ENCODE results near the gene TFCP2.

TFCP2 gene

DNA sequence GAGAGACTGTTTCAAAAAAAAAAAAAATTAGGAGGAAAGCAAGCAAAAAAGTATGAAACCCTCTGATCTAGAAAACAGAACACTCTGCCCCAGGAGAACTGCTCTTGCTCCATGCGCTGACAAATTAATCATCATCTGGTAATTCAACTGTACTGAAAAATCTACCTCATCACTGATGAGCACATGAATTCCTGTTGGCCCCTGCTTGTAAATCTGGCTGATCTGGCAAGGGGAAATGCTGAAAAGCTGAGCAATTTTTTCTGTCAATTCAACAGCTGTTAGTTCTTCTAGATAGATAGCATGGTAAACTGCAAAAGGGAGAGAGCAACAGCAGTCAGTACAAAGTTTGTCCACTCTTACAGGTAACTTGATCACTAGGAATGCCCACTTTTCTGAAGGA is 74.3 kb downstream of the TFCP2 start:
- Histone ChIP-seq H3K4me3 (ENCODE audit: low read length, poor library complexity, severe bottlenecking) (no peak overlapping the region), H3K79me2 (ENCODE audit: insufficient read depth, low read length) (no peaks in the 10 kb centered on the region), H3K9me2 (replicated peaks; ENCODE audit: low read depth, low read length) (no peaks in the 10 kb centered on the region), H3K9ac (ENCODE audit: low read depth, low read length, poor library complexity, severe bottlenecking) (no peak overlapping the region), H3K9me3 (ENCODE audit: insufficient read depth, low read depth, low read length) (no peaks in the 10 kb centered on the region), H3K36me3 (ENCODE audit: insufficient read depth, low read length) (no peaks in the 10 kb centered on the region), H3K4me2 (ENCODE audit: low read depth, low read length, poor library complexity, severe bottlenecking) (no peak overlapping the region), H3K27me3 (ENCODE audit: insufficient read depth, low read length, poor library complexity, severe bottlenecking) (no peaks in the 10 kb centered on the region), H3F3A (ENCODE audit: low read depth) (no peaks in the 10 kb centered on the region), H4K20me1 (ENCODE audit: insufficient read depth, low read length, poor library complexity, severe bottlenecking) (no peaks in the 10 kb centered on the region), H2AFZ (ENCODE audit: low read length) (no peak overlapping the region), H3K4me1 (ENCODE audit: insufficient read depth, low read length, poor library complexity, severe bottlenecking) (no peaks in the 10 kb centered on the region)
- TF ChIP-seq, protein P1, sequence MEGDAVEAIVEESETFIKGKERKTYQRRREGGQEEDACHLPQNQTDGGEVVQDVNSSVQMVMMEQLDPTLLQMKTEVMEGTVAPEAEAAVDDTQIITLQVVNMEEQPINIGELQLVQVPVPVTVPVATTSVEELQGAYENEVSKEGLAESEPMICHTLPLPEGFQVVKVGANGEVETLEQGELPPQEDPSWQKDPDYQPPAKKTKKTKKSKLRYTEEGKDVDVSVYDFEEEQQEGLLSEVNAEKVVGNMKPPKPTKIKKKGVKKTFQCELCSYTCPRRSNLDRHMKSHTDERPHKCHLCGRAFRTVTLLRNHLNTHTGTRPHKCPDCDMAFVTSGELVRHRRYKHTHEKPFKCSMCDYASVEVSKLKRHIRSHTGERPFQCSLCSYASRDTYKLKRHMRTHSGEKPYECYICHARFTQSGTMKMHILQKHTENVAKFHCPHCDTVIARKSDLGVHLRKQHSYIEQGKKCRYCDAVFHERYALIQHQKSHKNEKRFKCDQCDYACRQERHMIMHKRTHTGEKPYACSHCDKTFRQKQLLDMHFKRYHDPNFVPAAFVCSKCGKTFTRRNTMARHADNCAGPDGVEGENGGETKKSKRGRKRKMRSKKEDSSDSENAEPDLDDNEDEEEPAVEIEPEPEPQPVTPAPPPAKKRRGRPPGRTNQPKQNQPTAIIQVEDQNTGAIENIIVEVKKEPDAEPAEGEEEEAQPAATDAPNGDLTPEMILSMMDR (conservative IDR thresholded peaks at IDR 0.05; ENCODE audit: low read length): no peak
- no peak for TF ChIP-seq EZH2phosphoT487 (IDR thresholded peaks at IDR 0.05; ENCODE audit: borderline replicate concordance)

DNA sequence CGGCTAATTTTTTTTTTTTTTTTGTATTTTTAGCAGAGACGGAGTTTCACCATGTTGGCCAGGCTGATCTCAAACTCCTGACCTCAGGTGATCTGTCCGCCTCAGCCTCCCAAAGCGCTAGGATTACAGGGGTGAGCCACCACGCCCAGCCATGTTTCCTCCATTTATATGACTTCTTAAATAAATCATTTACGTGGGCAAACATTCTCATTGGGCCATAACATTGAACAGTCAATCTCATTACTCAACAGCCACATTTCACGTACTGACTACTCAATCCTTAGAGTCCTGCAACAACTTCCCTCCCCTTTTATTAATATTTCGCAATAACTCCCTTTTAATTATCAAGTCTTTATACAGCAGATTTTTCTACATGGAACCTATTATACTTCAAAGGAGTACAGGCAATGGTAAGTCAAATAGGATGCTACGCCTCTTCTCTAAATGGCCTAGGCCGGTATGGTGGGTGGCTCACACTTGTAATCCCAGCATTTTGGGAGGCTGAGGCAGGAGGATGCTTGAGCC is 82.2 kb downstream of the TFCP2 start:
- Histone ChIP-seq H3K9me2 (replicated peaks; ENCODE audit: low read depth, low read length) (no peaks in the 10 kb centered on the region), H3K9me3 (ENCODE audit: insufficient read depth, low read depth, low read length) (no peaks in the 10 kb centered on the region), H3K9ac (ENCODE audit: low read depth, low read length, poor library complexity, severe bottlenecking) (no peak overlapping the region), H3K4me2 (ENCODE audit: low read depth, low read length, poor library complexity, severe bottlenecking) (no peak overlapping the region), H3K4me1 (ENCODE audit: insufficient read depth, low read length, poor library complexity, severe bottlenecking) (no peaks in the 10 kb centered on the region), H3F3A (ENCODE audit: low read depth) (no peaks in the 10 kb centered on the region), H2AFZ (ENCODE audit: low read length) (no peak overlapping the region), H3K36me3 (ENCODE audit: insufficient read depth, low read length) (no peaks in the 10 kb centered on the region), H3K4me3 (ENCODE audit: low read length, poor library complexity, severe bottlenecking) (no peak overlapping the region), H4K20me1 (ENCODE audit: insufficient read depth, low read length, poor library complexity, severe bottlenecking) (no peaks in the 10 kb centered on the region), H3K27me3 (ENCODE audit: insufficient read depth, low read length, poor library complexity, severe bottlenecking) (no peaks in the 10 kb centered on the region), H3K79me2 (ENCODE audit: insufficient read depth, low read length) (no peaks in the 10 kb centered on the region)
- TF ChIP-seq, protein P1 (conservative IDR thresholded peaks at IDR 0.05; ENCODE audit: low read length): no peak

- peaks cover 4% of the 10 kb centered on the region for H3K79me2 ChIP-seq (ENCODE audit: insufficient read depth, low read length)
- H3K27me3 ChIP-seq (ENCODE audit: insufficient read depth, low read length, poor library complexity, severe bottlenecking): peaks cover 4% of the 10 kb centered on the region
- no peak overlapping the region for H3K4me2 ChIP-seq (ENCODE audit: low read depth, low read length, poor library complexity, severe bottlenecking)
- H3K4me1 ChIP-seq (ENCODE audit: insufficient read depth, low read length, poor library complexity, severe bottlenecking): peaks cover 4% of the 10 kb centered on the region
- H3K9me2 ChIP-seq (replicated peaks; ENCODE audit: low read depth, low read length): no peaks in the 10 kb centered on the region
- H3K36me3 ChIP-seq (ENCODE audit: insufficient read depth, low read length): no peaks in the 10 kb centered on the region
- no peaks in the 10 kb centered on the region for H3F3A ChIP-seq (ENCODE audit: low read depth)
- no peak overlapping the region; the same call in 1 of the 2 replicates for H2AFZ ChIP-seq (ENCODE audit: low read length)
- peaks cover 4% of the 10 kb centered on the region for H4K20me1 ChIP-seq (ENCODE audit: insufficient read depth, low read length, poor library complexity, severe bottlenecking)
- no peak overlapping the region for H3K9ac ChIP-seq (ENCODE audit: low read depth, low read length, poor library complexity, severe bottlenecking)
- no peak overlapping the region for H3K4me3 ChIP-seq (ENCODE audit: low read length, poor library complexity, severe bottlenecking)
- no peaks in the 10 kb centered on the region for H3K9me3 ChIP-seq (ENCODE audit: insufficient read depth, low read depth, low read length)
- TF ChIP-seq EZH2phosphoT487 (IDR thresholded peaks at IDR 0.05; ENCODE audit: borderline replicate concordance): no peak
- TF ChIP-seq, protein P1 (conservative IDR thresholded peaks at IDR 0.05; ENCODE audit: low read length): no peak
Measured at GRCh38 chr12:51087818-51088217, 85.1 kb downstream of the TFCP2 start.

Data from Loucy (cell line).